Ascending aorta (tissue), 2 donors: ENCODE measurements around the gene SLC49A4. TPM values are rescaled to one million over a fixed set of nuclear protein-coding genes. Genes with fewer than 3 reads are reported as not detected.
A peak's percentile ranks its signal among the peaks of the same experiment; 100 is the strongest.

Experiments
- DNase-seq, 2 donors: peaks; one replicate each; pipeline ENCODE4 v3.0.0-alpha.2; 2019; ENCODE audit warnings: low spot score in 2 of 2
- H3K27ac ChIP-seq, 2 donors: fragments of 200-600 bp; sonication (generic); one replicate each; pipeline ENCODE4 v1.5.1; 2016 to 2017; ENCODE audit warnings: mild to moderate bottlenecking in 1 of 2
- H3K27me3 ChIP-seq: fragments of 200-600 bp; sonication (generic); one replicate; pipeline ENCODE4 v1.5.1; 2017
- H3K36me3 ChIP-seq, 2 donors: fragments of 200-600 bp; sonication (generic); one replicate each; pipeline ENCODE4 v1.5.1; 2016
- H3K4me1 ChIP-seq, 2 donors: fragments of 200-600 bp; sonication (generic); one replicate each; pipeline ENCODE4 v1.5.1; 2016 to 2017; ENCODE audit warnings: mild to moderate bottlenecking in 1 of 2
- H3K4me3 ChIP-seq, 2 donors: fragments of 200-600 bp; sonication (generic); one replicate each; pipeline ENCODE4 v1.5.1; 2016 to 2017; ENCODE audit warnings: mild to moderate bottlenecking in 1 of 2
- H3K9me3 ChIP-seq, 2 donors: fragments of 200-600 bp; sonication (generic); one replicate each; pipeline ENCODE4 v1.5.1; 2016
- CTCF ChIP-seq, 3 experiments: fragments of 200-600 bp in 2 of 3; fragments of 450-650 bp in 1 of 3; sonication (generic) in 2 of 3; IDR thresholded peaks; one replicate each; pipeline ENCODE4 v1.5.1; 2016 to 2019; ENCODE audit warnings: antibody characterized with exemption in 3 of 3, mild to moderate bottlenecking in 1 of 3, moderate library complexity in 1 of 3
- intact Hi-C: fragments of 100-400 bp; cut with DNase I; formaldehyde crosslinking; loops from one replicate; pipeline ENCODE4 v1.15.1; 2023
- total RNA-seq: library from RNA; depleted of rRNA; stranded (reverse); fragments of >200 nt; gene quantifications from one replicate; pipeline ENCODE4 v1.1.0, GENCODE V29; 2016

Gene SLC49A4
- total RNA-seq, 1 donor from 2014 or later = 3.2 TPM

GRCh38 chr3:122789585-122790273, 5.1 kb upstream of the SLC49A4 start:
- Histone ChIP-seq H3K36me3 (no peaks in the 10 kb centered on the region), H3K4me3 (no peak overlapping the region), H3K27me3 (no peaks in the 10 kb centered on the region), H3K9me3 (no peaks in the 10 kb centered on the region), H3K27ac (no peak overlapping the region), H3K4me1 (no peaks in the 10 kb centered on the region)
- no peak for DNase-seq
- intact Hi-C loops = loop anchor here (5.0 to 10.0 kb wide), 3 partner anchors 277 to 1042 kb away; partner anchors contain the start of genes GOLGB1, KPNA1 and WDR5B
- TF ChIP-seq CTCF (IDR thresholded peaks at IDR 0.05) = no peak

GRCh38 chr3:122793568-122794416, 1.1 kb upstream of the SLC49A4 start, which contains the start of gene HSPBAP1:
TSS of gene HSPBAP1 (minus strand) at chr3:122793831. CDS start at chr3:122793680, 151 bp downstream.
- H3K4me1 ChIP-seq = peaks cover 3 to 5% of the 10 kb centered on the region in 2 donors
- H3K4me3 ChIP-seq = peak within 1 kb of the TSS; percentile 89 to 98
- no peaks in the 10 kb centered on the region for H3K36me3 ChIP-seq
- intact Hi-C loops = loop anchor here (1.0 to 10.0 kb wide), 5 partner anchors 112 to 1046 kb away; partner anchors contain the start of genes GOLGB1, KPNA1 and WDR5B
- H3K9me3 ChIP-seq = no peaks in the 10 kb centered on the region
- H3K27me3 ChIP-seq = no peaks in the 10 kb centered on the region
- DNase-seq = peak; percentile 74 to 96
- peak within 1 kb of the TSS; percentile 96 to 100 for H3K27ac ChIP-seq
- no peak for TF ChIP-seq CTCF (IDR thresholded peaks at IDR 0.05)

GRCh38 chr3:122794483-122794778, 438 bp upstream of the SLC49A4 start:
- TF ChIP-seq CTCF (IDR thresholded peaks at IDR 0.05) = no peak
- intact Hi-C loops = loop anchor here (1.0 to 10.0 kb wide), 5 partner anchors 113 to 1047 kb away; partner anchors contain the start of genes GOLGB1, KPNA1 and WDR5B

GRCh38 chr3:122795674-122796195, 866 bp downstream of the SLC49A4 start:
- H3K4me1 ChIP-seq = peaks cover 3 to 5% of the 10 kb centered on the region in 2 donors
- intact Hi-C loops = loop anchor here (2.0 to 10.0 kb wide), 2 partner anchors 241 to 381 kb away; partner anchors contain the start of gene WDR5B
- no peaks in the 10 kb centered on the region for H3K36me3 ChIP-seq
- H3K27me3 ChIP-seq = no peaks in the 10 kb centered on the region
- no peak for DNase-seq
- H3K4me3 ChIP-seq = peak overlapping the region; percentile 89 to 98
- TF ChIP-seq CTCF (IDR thresholded peaks at IDR 0.05) = no peak
- no peaks in the 10 kb centered on the region for H3K9me3 ChIP-seq
- peak overlapping the region; percentile 96 to 100 for H3K27ac ChIP-seq

More at GRCh38 chr3:122794483-122794778, 438 bp upstream of the SLC49A4 start:
- no peaks in the 10 kb centered on the region for H3K36me3 ChIP-seq
- peak overlapping the region; percentile 96 to 100 for H3K27ac ChIP-seq
- peak overlapping the region; percentile 89 to 98 for H3K4me3 ChIP-seq
- no peak for DNase-seq
- H3K27me3 ChIP-seq = no peaks in the 10 kb centered on the region
- H3K4me1 ChIP-seq = peaks cover 3 to 5% of the 10 kb centered on the region in 2 donors
- no peaks in the 10 kb centered on the region for H3K9me3 ChIP-seq

GRCh38 chr3:122797291-122797690, 2.4 kb downstream of the SLC49A4 start:
- no peaks in the 10 kb centered on the region for H3K36me3 ChIP-seq
- DNase-seq = no peak
- peaks cover 3 to 5% of the 10 kb centered on the region in 2 donors for H3K4me1 ChIP-seq
- no peak for TF ChIP-seq CTCF (IDR thresholded peaks at IDR 0.05)
- H3K4me3 ChIP-seq = no peak overlapping the region
- no peaks in the 10 kb centered on the region for H3K9me3 ChIP-seq
- intact Hi-C loops = loop anchor here (10.0 kb wide), 1 partner anchor 382 kb away; the partner anchor contains the start of gene WDR5B
- H3K27me3 ChIP-seq = no peaks in the 10 kb centered on the region
- no peak overlapping the region for H3K27ac ChIP-seq
